Effector memory CD4-positive, alpha-beta T cell (primary cell): Measurements from ENCODE around the gene PCDHB16.
"Not testable (repeated sequence)": the region's sequence is repeated elsewhere in the genome, so short reads cannot be mapped to it uniquely, and the experiment has no call there.

Experiments
- DNase-seq, 3 donors: peaks; one replicate each; pipeline ENCODE4 v3.0.0-alpha.2; 2020
- H3K27ac ChIP-seq: 2 replicates; pipeline ENCODE4 v1.7.0; 2013; ENCODE audit warnings: mild to moderate bottlenecking, low read length, moderate library complexity; ENCODE audit not compliant: insufficient read depth, poor library complexity, severe bottlenecking
- H3K27me3 ChIP-seq: replicated peaks from 2 replicates; pipeline ENCODE4 v1.7.0; 2013; ENCODE audit warnings: mild to moderate bottlenecking, low read length; ENCODE audit not compliant: insufficient read depth, control insufficient read depth, poor library complexity, severe bottlenecking
- H3K36me3 ChIP-seq: 2 replicates; pipeline ENCODE4 v1.7.0; 2013; ENCODE audit warnings: mild to moderate bottlenecking, low read length, moderate library complexity; ENCODE audit not compliant: control insufficient read depth, insufficient read depth
- H3K4me1 ChIP-seq: 2 replicates; pipeline ENCODE4 v1.7.0; 2013; ENCODE audit warnings: low read length, mild to moderate bottlenecking; ENCODE audit not compliant: control insufficient read depth, insufficient read depth, poor library complexity, severe bottlenecking
- H3K4me3 ChIP-seq: 2 replicates; pipeline ENCODE4 v1.7.0; 2013; ENCODE audit warnings: low read length, low read depth, mild to moderate bottlenecking; ENCODE audit not compliant: insufficient read depth, poor library complexity, severe bottlenecking
- H3K9me3 ChIP-seq: 2 replicates; pipeline ENCODE4 v1.7.0; 2013; ENCODE audit warnings: mild to moderate bottlenecking, low read length, moderate library complexity; ENCODE audit not compliant: control insufficient read depth
- total RNA-seq, 3 donors: gene quantifications; one replicate each; lab custom pipeline; 2026; lab: John Stamatoyannopoulos, UW

PCDHB16 gene
- 0 reads per million in 3 donors for total RNA-seq

GRCh38 chr5:141182248-141182647, at the start of gene PCDHB16:
Gene PCDHB16, plus strand, starts transcription at chr5:141182387. Its CDS starts 173 bp downstream, at chr5:141182560.
- H3K4me1 ChIP-seq: no peaks in the 10 kb centered on the region
- H3K27ac ChIP-seq: no peak within 1 kb of the TSS
- peaks cover 5% of the 10 kb centered on the region for H3K27me3 ChIP-seq
- H3K9me3 ChIP-seq: no peaks in the 10 kb centered on the region
- H3K4me3 ChIP-seq: no peak within 1 kb of the TSS
- H3K36me3 ChIP-seq: no peaks in the 10 kb centered on the region
- no peak for DNase-seq

GRCh38 chr5:141135030-141135717, 47.0 kb upstream of the PCDHB16 start, which contains the start of gene PCDHB5:
Gene PCDHB5, plus strand, starts transcription at chr5:141135206. Its CDS starts 229 bp downstream, at chr5:141135435.
- H3K4me1 ChIP-seq: no peaks in the 10 kb centered on the region
- H3K36me3 ChIP-seq: no peaks in the 10 kb centered on the region
- H3K4me3 ChIP-seq: no peak within 1 kb of the TSS
- DNase-seq: no peak
- H3K27ac ChIP-seq: no peak within 1 kb of the TSS
- H3K27me3 ChIP-seq: no peaks in the 10 kb centered on the region
- H3K9me3 ChIP-seq: no peaks in the 10 kb centered on the region

GRCh38 chr5:141135718-141136266, 46.4 kb upstream of the PCDHB16 start:
- Histone ChIP-seq H3K27me3 (no peaks in the 10 kb centered on the region), H3K4me3 (no peak overlapping the region), H3K27ac (no peak overlapping the region), H3K9me3 (no peaks in the 10 kb centered on the region), H3K36me3 (no peaks in the 10 kb centered on the region), H3K4me1 (no peaks in the 10 kb centered on the region)
- DNase-seq: no peak

- not testable (repeated sequence) for H3K4me3 ChIP-seq, H3K4me1 ChIP-seq, H3K36me3 ChIP-seq, H3K9me3 ChIP-seq, DNase-seq, H3K27me3 ChIP-seq, H3K27ac ChIP-seq
Observed at GRCh38 chr5:141137346-141137745, 44.8 kb upstream of the PCDHB16 start.

- H3K36me3 ChIP-seq: no peaks in the 10 kb centered on the region
- H3K27ac ChIP-seq: no peak within 1 kb of the TSS
- no peak for DNase-seq
- H3K4me3 ChIP-seq: no peak within 1 kb of the TSS
- H3K27me3 ChIP-seq: peaks cover 8% of the 10 kb centered on the region
- no peaks in the 10 kb centered on the region for H3K4me1 ChIP-seq
- no peaks in the 10 kb centered on the region for H3K9me3 ChIP-seq
Observed at GRCh38 chr5:141149812-141150211, 32.4 kb upstream of the PCDHB16 start, which contains the start of gene PCDHB6. Gene PCDHB6, plus strand, starts transcription at chr5:141150057. Its CDS starts 201 bp downstream, at chr5:141150258.

GRCh38 chr5:141150224-141150992, 31.8 kb upstream of the PCDHB16 start:
- Histone ChIP-seq H3K4me3 (no peak overlapping the region), H3K27me3 (peaks cover 8% of the 10 kb centered on the region), H3K9me3 (no peaks in the 10 kb centered on the region), H3K27ac (no peak overlapping the region), H3K4me1 (no peaks in the 10 kb centered on the region), H3K36me3 (no peaks in the 10 kb centered on the region)
- no peak for DNase-seq

GRCh38 chr5:141150993-141151325, 31.2 kb upstream of the PCDHB16 start:
- H3K36me3 ChIP-seq: no peaks in the 10 kb centered on the region
- H3K4me3 ChIP-seq: no peak overlapping the region
- H3K4me1 ChIP-seq: no peaks in the 10 kb centered on the region
- H3K9me3 ChIP-seq: no peaks in the 10 kb centered on the region
- H3K27ac ChIP-seq: no peak overlapping the region
- DNase-seq: no peak
- peaks cover 12% of the 10 kb centered on the region for H3K27me3 ChIP-seq

GRCh38 chr5:141151632-141152031, 30.6 kb upstream of the PCDHB16 start:
- H3K4me3 ChIP-seq, DNase-seq, H3K36me3 ChIP-seq, H3K4me1 ChIP-seq, H3K27ac ChIP-seq, H3K9me3 ChIP-seq: not testable (repeated sequence)
- H3K27me3 ChIP-seq: peaks cover 12% of the 10 kb centered on the region

GRCh38 chr5:141152096-141152495, 30.1 kb upstream of the PCDHB16 start:
- H3K4me3 ChIP-seq, H3K4me1 ChIP-seq, H3K36me3 ChIP-seq, H3K9me3 ChIP-seq, DNase-seq, H3K27ac ChIP-seq: not testable (repeated sequence)
- H3K27me3 ChIP-seq: peaks cover 12% of the 10 kb centered on the region
